ENCODE data around the gene XXYLT1.

DNA sequence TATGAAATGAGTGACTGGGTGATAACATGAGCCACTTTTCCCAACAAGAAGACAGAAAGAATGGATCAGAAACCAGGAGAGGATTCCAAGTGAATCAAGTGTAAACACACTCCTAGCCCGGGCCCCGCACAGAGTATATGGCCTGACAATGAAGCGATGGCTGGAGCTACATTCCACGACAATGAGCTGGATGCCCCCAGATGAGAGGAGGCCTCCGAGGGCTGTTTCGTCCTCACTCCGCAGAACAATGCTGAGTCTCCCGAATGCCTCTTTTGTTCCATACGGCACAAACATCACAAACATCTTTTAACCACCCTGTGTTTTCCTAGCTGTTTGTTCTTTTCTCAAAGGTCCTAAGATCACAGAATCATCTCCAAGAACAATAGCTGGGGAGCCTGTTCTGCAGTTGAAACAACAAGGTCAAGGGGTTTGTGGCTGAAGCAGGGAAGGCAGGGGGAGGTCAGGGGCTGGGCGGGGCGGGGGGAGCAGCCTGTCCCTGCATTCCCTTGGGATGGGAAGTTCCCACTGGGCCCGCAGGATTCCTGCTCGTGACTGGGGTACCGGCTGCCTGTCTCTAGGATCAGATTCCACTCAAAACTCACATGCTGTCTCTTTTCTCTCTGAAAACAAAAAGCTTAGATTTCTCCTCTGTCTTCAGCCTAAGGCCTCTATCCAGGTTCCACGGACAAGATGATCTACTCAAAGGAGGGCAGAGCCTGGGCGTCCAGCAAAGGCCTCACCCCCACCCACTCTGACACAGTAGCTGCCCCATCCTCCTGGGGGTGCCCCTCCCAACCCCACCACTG is 151.3 kb downstream of the XXYLT1 start:
- TF ChIP-seq, protein P1, sequence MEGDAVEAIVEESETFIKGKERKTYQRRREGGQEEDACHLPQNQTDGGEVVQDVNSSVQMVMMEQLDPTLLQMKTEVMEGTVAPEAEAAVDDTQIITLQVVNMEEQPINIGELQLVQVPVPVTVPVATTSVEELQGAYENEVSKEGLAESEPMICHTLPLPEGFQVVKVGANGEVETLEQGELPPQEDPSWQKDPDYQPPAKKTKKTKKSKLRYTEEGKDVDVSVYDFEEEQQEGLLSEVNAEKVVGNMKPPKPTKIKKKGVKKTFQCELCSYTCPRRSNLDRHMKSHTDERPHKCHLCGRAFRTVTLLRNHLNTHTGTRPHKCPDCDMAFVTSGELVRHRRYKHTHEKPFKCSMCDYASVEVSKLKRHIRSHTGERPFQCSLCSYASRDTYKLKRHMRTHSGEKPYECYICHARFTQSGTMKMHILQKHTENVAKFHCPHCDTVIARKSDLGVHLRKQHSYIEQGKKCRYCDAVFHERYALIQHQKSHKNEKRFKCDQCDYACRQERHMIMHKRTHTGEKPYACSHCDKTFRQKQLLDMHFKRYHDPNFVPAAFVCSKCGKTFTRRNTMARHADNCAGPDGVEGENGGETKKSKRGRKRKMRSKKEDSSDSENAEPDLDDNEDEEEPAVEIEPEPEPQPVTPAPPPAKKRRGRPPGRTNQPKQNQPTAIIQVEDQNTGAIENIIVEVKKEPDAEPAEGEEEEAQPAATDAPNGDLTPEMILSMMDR (IDR thresholded peaks at IDR 0.05) = no peak
- TF ChIP-seq POLR2A (IDR thresholded peaks at IDR 0.05) = no peak
- TF ChIP-seq EP300 (IDR thresholded peaks at IDR 0.05) = no peak

Measured in tibial nerve (tissue), 4 donors.